ENCODE results near the gene SPX. TPM values are rescaled to one million over a fixed set of nuclear protein-coding genes. Genes with fewer than 3 reads are reported as not detected.

The SPX gene
- total and polyA plus RNA-seq, 5 donors from 2014 or later: 0.09 to 0.76 (median 0.38) TPM; not detected in 1

- Mint-ChIP-seq H3K27ac (peak overlapping the region in 1 of 3 donors; percentile 55), H3K4me1 (no peaks in the 10 kb centered on the region), H3K36me3 (peaks cover 17% of the 10 kb centered on the region), H3K9me3 (no peaks in the 10 kb centered on the region), H3K27me3 (no peaks in the 10 kb centered on the region), H3K4me3 (no peak overlapping the region)
- no peaks in the 10 kb centered on the region for H3K27me3 ChIP-seq (ENCODE audit: control insufficient read depth, insufficient read depth, low read length)
- peaks cover 27% of the 10 kb centered on the region for H3K36me3 ChIP-seq (ENCODE audit: control insufficient read depth, insufficient read depth, low read length)
- no peak overlapping the region for H3K4me3 ChIP-seq (ENCODE audit: low read depth, low read length)
- ATAC-seq (ENCODE audit: low read depth in 2 of 2) (no peak), DNase-seq (no peak)
- H3K9me3 ChIP-seq (ENCODE audit: control insufficient read depth in 2 of 2, low read length in 2 of 2): no peaks in the 10 kb centered on the region
- H3K27ac ChIP-seq (ENCODE audit: insufficient read depth, low read length, poor library complexity, severe bottlenecking): no peak overlapping the region
- H3K4me1 ChIP-seq (ENCODE audit: control insufficient read depth, insufficient read depth, low read length, poor library complexity, severe bottlenecking): no peaks in the 10 kb centered on the region
These were observed 7.6 kb upstream of the SPX start for GRCh38 chr12:21518451-21518850.

GRCh38 chr12:21521541-21521940 lies 4.6 kb upstream of the SPX start:
- Mint-ChIP-seq H3K4me1 (no peaks in the 10 kb centered on the region), H3K27ac (no peak overlapping the region), H3K9me3 (peaks cover 0 to 4% (median 1%) of the 10 kb centered on the region in 7 donors), H3K4me3 (no peak overlapping the region), H3K36me3 (peaks cover 9% of the 10 kb centered on the region), H3K27me3 (peaks cover 7% of the 10 kb centered on the region)
- H3K36me3 ChIP-seq (ENCODE audit: control insufficient read depth, insufficient read depth, low read length): no peaks in the 10 kb centered on the region
- no peaks in the 10 kb centered on the region for H3K9me3 ChIP-seq (ENCODE audit: control insufficient read depth in 2 of 2, low read length in 2 of 2)
- ATAC-seq (ENCODE audit: low read depth in 2 of 2): no peak
- no peak overlapping the region for H3K4me3 ChIP-seq (ENCODE audit: low read depth, low read length)
- no peaks in the 10 kb centered on the region for H3K4me1 ChIP-seq (ENCODE audit: control insufficient read depth, insufficient read depth, low read length, poor library complexity, severe bottlenecking)
- peaks cover 2% of the 10 kb centered on the region for H3K27me3 ChIP-seq (ENCODE audit: control insufficient read depth, insufficient read depth, low read length)
- no peak overlapping the region for H3K27ac ChIP-seq (ENCODE audit: insufficient read depth, low read length, poor library complexity, severe bottlenecking)
- no peak for DNase-seq

GRCh38 chr12:21523148-21523547 lies 2.9 kb upstream of the SPX start:
- H3K4me1 Mint-ChIP-seq: peaks cover 0 to 6% (median 3%) of the 10 kb centered on the region in 4 donors
- H3K27ac Mint-ChIP-seq: no peak overlapping the region

GRCh38 chr12:21526721-21527345 lies 737 bp downstream of the SPX start:
- Mint-ChIP-seq H3K4me3 (peak overlapping the region; percentile 64 to 87 (median 85)), H3K27ac (peak overlapping the region in 1 of 3 donors; percentile 45), H3K36me3 (no peaks in the 10 kb centered on the region), H3K9me3 (peaks cover 0 to 4% (median 1%) of the 10 kb centered on the region in 7 donors), H3K27me3 (peaks cover 29% of the 10 kb centered on the region), H3K4me1 (peaks cover 0 to 10% (median 4%) of the 10 kb centered on the region in 4 donors)
- H3K4me3 ChIP-seq (ENCODE audit: low read depth, low read length): peak overlapping the region; percentile 60
- no peaks in the 10 kb centered on the region for H3K36me3 ChIP-seq (ENCODE audit: control insufficient read depth, insufficient read depth, low read length)
- peaks cover 16% of the 10 kb centered on the region for H3K4me1 ChIP-seq (ENCODE audit: control insufficient read depth, insufficient read depth, low read length, poor library complexity, severe bottlenecking)
- ATAC-seq (ENCODE audit: low read depth in 2 of 2): no peak
- no peak overlapping the region for H3K27ac ChIP-seq (ENCODE audit: insufficient read depth, low read length, poor library complexity, severe bottlenecking)
- no peak for DNase-seq
- no peaks in the 10 kb centered on the region for H3K9me3 ChIP-seq (ENCODE audit: control insufficient read depth in 2 of 2, low read length in 2 of 2)
- peaks cover 22% of the 10 kb centered on the region for H3K27me3 ChIP-seq (ENCODE audit: control insufficient read depth, insufficient read depth, low read length)

More at GRCh38 chr12:21523148-21523547, 2.9 kb upstream of the SPX start:
- ATAC-seq (ENCODE audit: low read depth in 2 of 2): no peak
- Histone ChIP-seq H3K27ac (ENCODE audit: insufficient read depth, low read length, poor library complexity, severe bottlenecking) (no peak overlapping the region), H3K4me3 (ENCODE audit: low read depth, low read length) (no peak overlapping the region), H3K27me3 (ENCODE audit: control insufficient read depth, insufficient read depth, low read length) (peaks cover 8% of the 10 kb centered on the region), H3K36me3 (ENCODE audit: control insufficient read depth, insufficient read depth, low read length) (no peaks in the 10 kb centered on the region), H3K9me3 (ENCODE audit: control insufficient read depth in 2 of 2, low read length in 2 of 2) (no peaks in the 10 kb centered on the region), H3K4me1 (ENCODE audit: control insufficient read depth, insufficient read depth, low read length, poor library complexity, severe bottlenecking) (peaks cover 13% of the 10 kb centered on the region)
- no peak overlapping the region for H3K4me3 Mint-ChIP-seq
- H3K27me3 Mint-ChIP-seq: peaks cover 18% of the 10 kb centered on the region
- no peak for DNase-seq
- H3K36me3 Mint-ChIP-seq: peaks cover 4% of the 10 kb centered on the region
- H3K9me3 Mint-ChIP-seq: peaks cover 0 to 4% (median 1%) of the 10 kb centered on the region in 7 donors

- Mint-ChIP-seq H3K27me3 (peaks cover 29% of the 10 kb centered on the region), H3K4me3 (peak overlapping the region; percentile 64 to 92 (median 84)), H3K4me1 (peaks cover 0 to 10% (median 4%) of the 10 kb centered on the region in 4 donors), H3K27ac (peak overlapping the region in 1 of 3 donors; percentile 45), H3K9me3 (peaks cover 0 to 4% (median 1%) of the 10 kb centered on the region in 7 donors), H3K36me3 (no peaks in the 10 kb centered on the region)
- peak; percentile 33 to 83 (median 62) for DNase-seq
- peak overlapping the region; percentile 73 for H3K4me3 ChIP-seq (ENCODE audit: low read depth, low read length)
- no peaks in the 10 kb centered on the region for H3K9me3 ChIP-seq (ENCODE audit: control insufficient read depth in 2 of 2, low read length in 2 of 2)
- H3K27me3 ChIP-seq (ENCODE audit: control insufficient read depth, insufficient read depth, low read length): peaks cover 24% of the 10 kb centered on the region
- peaks cover 16% of the 10 kb centered on the region for H3K4me1 ChIP-seq (ENCODE audit: control insufficient read depth, insufficient read depth, low read length, poor library complexity, severe bottlenecking)
- peak; percentile 91 to 93 for ATAC-seq (ENCODE audit: low read depth in 2 of 2)
- no peaks in the 10 kb centered on the region for H3K36me3 ChIP-seq (ENCODE audit: control insufficient read depth, insufficient read depth, low read length)
- H3K27ac ChIP-seq (ENCODE audit: insufficient read depth, low read length, poor library complexity, severe bottlenecking): no peak overlapping the region
These were observed 1.5 kb downstream of the SPX start for GRCh38 chr12:21527451-21528180.

- peaks cover 24% of the 10 kb centered on the region for H3K27me3 ChIP-seq (ENCODE audit: control insufficient read depth, insufficient read depth, low read length)
- H3K9me3 ChIP-seq (ENCODE audit: control insufficient read depth in 2 of 2, low read length in 2 of 2): no peaks in the 10 kb centered on the region
- H3K4me3 ChIP-seq (ENCODE audit: low read depth, low read length): no peak overlapping the region
- Mint-ChIP-seq H3K27ac (no peak overlapping the region), H3K4me3 (peak overlapping the region in 3 of 4 donors; percentile 48 to 83 (median 64)), H3K9me3 (peaks cover 0 to 4% (median 1%) of the 10 kb centered on the region in 7 donors), H3K36me3 (no peaks in the 10 kb centered on the region), H3K4me1 (peaks cover 0 to 10% (median 4%) of the 10 kb centered on the region in 4 donors), H3K27me3 (peaks cover 29% of the 10 kb centered on the region)
- ATAC-seq (ENCODE audit: low read depth in 2 of 2) (no peak), DNase-seq (no peak)
- peaks cover 16% of the 10 kb centered on the region for H3K4me1 ChIP-seq (ENCODE audit: control insufficient read depth, insufficient read depth, low read length, poor library complexity, severe bottlenecking)
- no peaks in the 10 kb centered on the region for H3K36me3 ChIP-seq (ENCODE audit: control insufficient read depth, insufficient read depth, low read length)
- no peak overlapping the region for H3K27ac ChIP-seq (ENCODE audit: insufficient read depth, low read length, poor library complexity, severe bottlenecking)
These were observed 2.9 kb downstream of the SPX start for GRCh38 chr12:21528953-21529352.

- peaks cover 16% of the 10 kb centered on the region for H3K4me1 ChIP-seq (ENCODE audit: control insufficient read depth, insufficient read depth, low read length, poor library complexity, severe bottlenecking)
- peak overlapping the region in 1 of 4 donors; percentile 29 for H3K4me3 Mint-ChIP-seq
- no peaks in the 10 kb centered on the region for H3K36me3 ChIP-seq (ENCODE audit: control insufficient read depth, insufficient read depth, low read length)
- no peaks in the 10 kb centered on the region for H3K36me3 Mint-ChIP-seq
- H3K27ac ChIP-seq (ENCODE audit: insufficient read depth, low read length, poor library complexity, severe bottlenecking): no peak overlapping the region
- no peak for DNase-seq
- no peak overlapping the region for H3K27ac Mint-ChIP-seq
- peaks cover 0 to 10% (median 4%) of the 10 kb centered on the region in 4 donors for H3K4me1 Mint-ChIP-seq
- no peak overlapping the region for H3K4me3 ChIP-seq (ENCODE audit: low read depth, low read length)
- H3K27me3 ChIP-seq (ENCODE audit: control insufficient read depth, insufficient read depth, low read length): peaks cover 24% of the 10 kb centered on the region
- H3K27me3 Mint-ChIP-seq: peaks cover 29% of the 10 kb centered on the region
- no peaks in the 10 kb centered on the region for H3K9me3 ChIP-seq (ENCODE audit: control insufficient read depth in 2 of 2, low read length in 2 of 2)
- H3K9me3 Mint-ChIP-seq: peaks cover 0 to 4% (median 0%) of the 10 kb centered on the region in 7 donors
- no peak for ATAC-seq (ENCODE audit: low read depth in 2 of 2)
These were observed 3.4 kb downstream of the SPX start for GRCh38 chr12:21529456-21529855.

Measured in CD4-positive, CD25-positive, alpha-beta regulatory T cell (primary cell).